ENCODE measurements around the gene ADGRD1. TPM values are rescaled to one million over a fixed set of nuclear protein-coding genes. Genes with fewer than 3 reads are reported as not detected.
"Not testable (repeated sequence)": the region's sequence is repeated elsewhere in the genome, so short reads cannot be mapped to it uniquely, and the experiment has no call there.

Gene ADGRD1
- total RNA-seq, 4 donors from 2014 or later, result 8.3 to 18.1 (median 12.5) TPM

GRCh38 chr12:131117438-131118245 is 163.9 kb downstream of the ADGRD1 start:
- no peak for TF ChIP-seq POLR2A (IDR thresholded peaks at IDR 0.05)
- no peak for TF ChIP-seq CTCF (IDR thresholded peaks at IDR 0.05)
- no peak for TF ChIP-seq POLR2AphosphoS5 (IDR thresholded peaks at IDR 0.05)
- no peak for TF ChIP-seq EP300 (IDR thresholded peaks at IDR 0.05; ENCODE audit: low read depth)
- intact Hi-C loops (cut with DNase I; ENCODE audit: low total_unique reads), result no loop called here
- in situ Hi-C loops (cut with MboI; ENCODE audit: low pct_ligation_motif_present in 1 of 4, low pct_unique_long_range_greater_than_20kb in 1 of 4, low sequenced_read_pairs in 3 of 4), result loop anchor here in 2 of 4 donors (25.0 kb wide), 1 partner anchor 205 kb away; no protein-coding TSS in a partner anchor
- WGBS, 2 donors (ENCODE audit: low coverage in 1 of 2), result 91 to 92% methylated on average over 3 to 7 of the region's 7 CpGs
- H3K27ac ChIP-seq, result no peak overlapping the region
- no peaks in the 10 kb centered on the region for H3K36me3 ChIP-seq
- no peaks in the 10 kb centered on the region for H3K9me3 ChIP-seq
- no peaks in the 10 kb centered on the region for H3K4me1 ChIP-seq
- no peak overlapping the region for H3K4me3 ChIP-seq
- no peaks in the 10 kb centered on the region for H3K27me3 ChIP-seq
- no peak for DNase-seq

DNA sequence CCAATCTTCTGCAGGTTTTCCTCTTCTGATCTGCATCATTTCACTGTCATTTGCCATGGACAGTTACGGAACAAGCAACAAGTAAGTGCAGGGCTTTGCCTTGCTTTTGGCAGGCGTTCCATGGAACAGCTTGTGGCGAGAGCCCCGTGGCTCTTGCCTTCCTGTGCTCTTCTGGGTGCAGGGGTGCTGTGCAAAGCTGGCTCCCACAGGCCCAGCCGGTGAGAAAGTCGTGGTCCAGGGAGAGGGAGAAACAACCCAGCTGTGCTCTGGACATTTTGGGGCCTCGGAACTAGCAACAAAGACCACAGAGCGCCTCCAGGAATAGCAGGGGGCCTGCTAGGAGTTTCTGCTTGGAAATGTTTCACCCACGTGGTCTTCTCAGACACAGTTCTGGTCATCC is 164.7 kb downstream of the ADGRD1 start:
- no peak overlapping the region for H3K4me3 ChIP-seq
- no peaks in the 10 kb centered on the region for H3K4me1 ChIP-seq
- DNase-seq, result no peak
- no peaks in the 10 kb centered on the region for H3K9me3 ChIP-seq
- in situ Hi-C loops (cut with MboI; ENCODE audit: low pct_ligation_motif_present in 1 of 4, low pct_unique_long_range_greater_than_20kb in 1 of 4, low sequenced_read_pairs in 3 of 4) (loop anchor here in 2 of 4 donors (25.0 kb wide), 1 partner anchor 206 kb away; no protein-coding TSS in a partner anchor), intact Hi-C loops (cut with DNase I; ENCODE audit: low total_unique reads) (no loop called here)
- no peaks in the 10 kb centered on the region for H3K36me3 ChIP-seq
- no peak overlapping the region for H3K27ac ChIP-seq
- WGBS, 2 donors (ENCODE audit: low coverage in 1 of 2), result 62 to 74% methylated on average over 4 to 9 of the region's 9 CpGs
- H3K27me3 ChIP-seq, result no peaks in the 10 kb centered on the region
- TF ChIP-seq CTCF (IDR thresholded peaks at IDR 0.05) (no peak), POLR2A (IDR thresholded peaks at IDR 0.05) (no peak), POLR2AphosphoS5 (IDR thresholded peaks at IDR 0.05) (no peak), EP300 (IDR thresholded peaks at IDR 0.05; ENCODE audit: low read depth) (no peak)

GRCh38 chr12:131119345-131119744 is 165.6 kb downstream of the ADGRD1 start:
- in situ Hi-C loops (cut with MboI; ENCODE audit: low pct_ligation_motif_present in 1 of 4, low pct_unique_long_range_greater_than_20kb in 1 of 4, low sequenced_read_pairs in 3 of 4), result loop anchor here in 2 of 4 donors (25.0 kb wide), 1 partner anchor 207 kb away; no protein-coding TSS in a partner anchor
- WGBS, 2 donors (ENCODE audit: low coverage in 1 of 2), result 95% methylated on average over 8 of the region's 8 CpGs; no CpG with 5 or more reads in 1 of the 2 donors
- H3K27ac ChIP-seq; H3K9me3 ChIP-seq; H3K4me1 ChIP-seq; H3K36me3 ChIP-seq; H3K4me3 ChIP-seq; H3K27me3 ChIP-seq; intact Hi-C loops (cut with DNase I; ENCODE audit: low total_unique reads); DNase-seq: not testable (repeated sequence)

GRCh38 chr12:131119936-131120335 is 166.2 kb downstream of the ADGRD1 start:
- no peaks in the 10 kb centered on the region for H3K9me3 ChIP-seq
- H3K27me3 ChIP-seq, result no peaks in the 10 kb centered on the region
- WGBS, 2 donors (ENCODE audit: low coverage in 1 of 2), result 90% methylated on average over 8 of the region's 8 CpGs; no CpG with 5 or more reads in 1 of the 2 donors
- H3K4me1 ChIP-seq, result no peaks in the 10 kb centered on the region
- H3K27ac ChIP-seq, result no peak overlapping the region
- in situ Hi-C loops (cut with MboI; ENCODE audit: low pct_ligation_motif_present in 1 of 4, low pct_unique_long_range_greater_than_20kb in 1 of 4, low sequenced_read_pairs in 3 of 4) (loop anchor here in 2 of 4 donors (25.0 kb wide), 1 partner anchor 208 kb away; no protein-coding TSS in a partner anchor), intact Hi-C loops (cut with DNase I; ENCODE audit: low total_unique reads) (no loop called here)
- DNase-seq, result no peak
- no peaks in the 10 kb centered on the region for H3K36me3 ChIP-seq
- no peak for TF ChIP-seq CTCF (IDR thresholded peaks at IDR 0.05)
- no peak for TF ChIP-seq POLR2AphosphoS5 (IDR thresholded peaks at IDR 0.05)
- no peak for TF ChIP-seq EP300 (IDR thresholded peaks at IDR 0.05; ENCODE audit: low read depth)
- TF ChIP-seq POLR2A (IDR thresholded peaks at IDR 0.05), result no peak
- no peak overlapping the region for H3K4me3 ChIP-seq
